ENCODE measurements around the gene FAM151A.

Gene FAM151A

GRCh38 chr1:54650417-54650816, 27.1 kb upstream of the FAM151A start:
- ChIA-PET POLR2A (no interaction called here), CTCF (no interaction called here)
- no peak for TF ChIP-seq CTCF (IDR thresholded peaks at IDR 0.05; ENCODE audit: insufficient read depth, low read length, missing control alignments)
- DNase-seq (ENCODE audit: low read depth, low spot score), result no peak
- no peak overlapping the region for H3K4me3 ChIP-seq (ENCODE audit: low read depth, low read length)

DNA sequence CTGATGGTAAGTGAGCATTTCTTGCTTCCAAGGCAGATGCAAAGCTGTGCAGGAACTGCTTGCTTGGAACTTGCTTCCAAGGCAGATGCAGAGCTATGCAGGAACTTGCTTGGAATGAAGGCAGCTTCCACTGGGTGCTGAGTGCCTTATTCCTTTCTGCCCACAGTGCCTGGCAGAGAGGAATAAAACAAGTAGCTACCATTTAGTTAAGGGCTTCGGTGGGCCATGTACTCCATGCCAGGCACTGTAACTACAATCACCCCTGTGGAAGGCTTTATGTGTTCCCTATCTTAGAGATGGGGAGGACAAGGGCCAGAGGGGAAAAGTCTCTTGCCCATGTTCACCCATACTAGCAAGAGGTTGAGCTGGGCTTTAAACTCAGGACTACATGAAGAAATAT, 26.6 kb upstream of the FAM151A start:
- POLR2A ChIA-PET, result no interaction called here
- DNase-seq (ENCODE audit: low read depth, low spot score), result no peak
- CTCF ChIA-PET, result no interaction called here
- H3K4me3 ChIP-seq (ENCODE audit: low read depth, low read length), result no peak overlapping the region
- no peak for TF ChIP-seq CTCF (IDR thresholded peaks at IDR 0.05; ENCODE audit: insufficient read depth, low read length, missing control alignments)

- POLR2A ChIA-PET, result no interaction called here
- CTCF ChIA-PET, result no interaction called here
- no peak for TF ChIP-seq CTCF (IDR thresholded peaks at IDR 0.05; ENCODE audit: insufficient read depth, low read length, missing control alignments)
These were observed 26.0 kb upstream of the FAM151A start for GRCh38 chr1:54649130-54649898.

GRCh38 chr1:54645806-54646676, 22.7 kb upstream of the FAM151A start:
- no peak for TF ChIP-seq CTCF (IDR thresholded peaks at IDR 0.05; ENCODE audit: insufficient read depth, low read length, missing control alignments)
- ChIA-PET CTCF (no interaction called here), POLR2A (no interaction called here)
- no peak overlapping the region for H3K4me3 ChIP-seq (ENCODE audit: low read depth, low read length)
- DNase-seq (ENCODE audit: low read depth, low spot score), result no peak

More at GRCh38 chr1:54649130-54649898, 26.0 kb upstream of the FAM151A start:
- no peak overlapping the region for H3K4me3 ChIP-seq (ENCODE audit: low read depth, low read length)
- DNase-seq (ENCODE audit: low read depth, low spot score), result no peak

GRCh38 chr1:54643736-54644135, 20.4 kb upstream of the FAM151A start:
- CTCF ChIA-PET, result no interaction called here
- no peak for DNase-seq (ENCODE audit: low read depth, low spot score)

More at GRCh38 chr1:54643736-54644135, 20.4 kb upstream of the FAM151A start:
- H3K4me3 ChIP-seq (ENCODE audit: low read depth, low read length), result no peak overlapping the region
- POLR2A ChIA-PET, result no interaction called here
- TF ChIP-seq CTCF (IDR thresholded peaks at IDR 0.05; ENCODE audit: insufficient read depth, low read length, missing control alignments), result no peak
